ENCODE results near the gene PF4V1.

PF4V1 gene

GRCh38 chr4:73847526-73848182, 5.4 kb upstream of the PF4V1 start:
- DNase-seq, result peak; percentile 71

- no peak for DNase-seq
These were observed 4.8 kb upstream of the PF4V1 start for GRCh38 chr4:73848183-73848777.

GRCh38 chr4:73850261-73850970, 2.7 kb upstream of the PF4V1 start:
- no peak for DNase-seq

- no peak for DNase-seq
These were observed 1.8 kb upstream of the PF4V1 start for GRCh38 chr4:73851293-73851692.

GRCh38 chr4:73852771-73853170, 325 bp upstream of the PF4V1 start:
- no peak for DNase-seq

GRCh38 chr4:73853718-73854473, 800 bp downstream of the PF4V1 start:
- DNase-seq, result no peak

GRCh38 chr4:73855406-73855805, 2.3 kb downstream of the PF4V1 start:
- DNase-seq, result no peak

GRCh38 chr4:73856518-73856917, 3.4 kb downstream of the PF4V1 start:
- no peak for DNase-seq

- no peak for DNase-seq
These were observed 6.6 kb downstream of the PF4V1 start for GRCh38 chr4:73859614-73860088.

GRCh38 chr4:73860181-73860580, 7.1 kb downstream of the PF4V1 start:
- no peak for DNase-seq

GRCh38 chr4:73860917-73861316, 7.8 kb downstream of the PF4V1 start:
- no peak for DNase-seq

GRCh38 chr4:73862322-73862721, 9.2 kb downstream of the PF4V1 start:
- DNase-seq, result no peak

- no peak for DNase-seq
These were observed 11.3 kb downstream of the PF4V1 start for GRCh38 chr4:73864365-73864764.

- no peak for DNase-seq
These were observed 11.9 kb downstream of the PF4V1 start for GRCh38 chr4:73864961-73865360.

- DNase-seq, result no peak
These were observed 12.5 kb downstream of the PF4V1 start for GRCh38 chr4:73865431-73866096.

- no peak for DNase-seq
These were observed 13.2 kb downstream of the PF4V1 start for GRCh38 chr4:73866246-73866645.

GRCh38 chr4:73867783-73868182, 14.7 kb downstream of the PF4V1 start:
- DNase-seq, result no peak

GRCh38 chr4:73868206-73869129, 15.4 kb downstream of the PF4V1 start:
- no peak for DNase-seq

GRCh38 chr4:73869130-73870055, 16.3 kb downstream of the PF4V1 start, which contains the start of gene CXCL1:
CXCL1 (plus strand) TSS chr4:73869393; CDS start chr4:73869471, 78 bp downstream.
- no peak for DNase-seq

GRCh38 chr4:73870260-73870659, 17.2 kb downstream of the PF4V1 start:
- DNase-seq, result no peak
